Endothelial cell of umbilical vein (primary cell): ENCODE data around the gene RBFOX1. TPM values are rescaled to one million over a fixed set of nuclear protein-coding genes. Genes with fewer than 3 reads are reported as not detected.

ENCODE experiments used
- BruUV-seq: library from RNA; stranded (reverse); fragments of 400-500 nt; replicated peaks from 2 replicates; lab custom pipeline; 2021; lab: Mats Ljungman, UMichigan
- CTCF ChIA-PET: fragments of 300-600, 350-600 bp; sonication (Branson Sonifier 250); formaldehyde crosslinking; loops from one replicate; lab custom pipeline; 2021; ENCODE audit warnings: antibody characterized with exemption, inconsistent platforms; lab: Charles Lee
- POLR2A ChIA-PET: fragments of 300-600, 350-600 bp; sonication (Branson Sonifier 250); formaldehyde crosslinking; loops from one replicate; lab custom pipeline; 2021; ENCODE audit warnings: antibody characterized with exemption, inconsistent platforms; lab: Charles Lee
- DNase-seq: peaks from one replicate; pipeline ENCODE4 v3.0.0-alpha.2; 2011; ENCODE audit warnings: low read depth, low spot score
- FAIRE-seq: peaks from 2 replicates; lab custom pipeline; 2011; peaks lifted over from hg19 to GRCh38; lab: Jason Lieb, UNC
- H2AFZ ChIP-seq: 2 replicates; pipeline ENCODE4 v1.6.0; 2012; ENCODE audit warnings: low read depth, low read length, control low read depth, inconsistent platforms
- H3K27ac ChIP-seq: 2 replicates; pipeline ENCODE4 v1.5.1; 2011; ENCODE audit warnings: low read depth, mild to moderate bottlenecking, control low read depth, low read length, moderate library complexity; ENCODE audit not compliant: insufficient read depth
- H3K27me3 ChIP-seq, 2 experiments: 2 replicates each; pipeline versions ENCODE4 v1.6.0 to v1.6.1; 2011; ENCODE audit warnings: low read length in 2 of 2, mixed read lengths in 1 of 2; ENCODE audit not compliant: control insufficient read depth in 2 of 2, insufficient read depth in 2 of 2
- H3K36me3 ChIP-seq, 2 experiments: 2 replicates in 1 of 2; 3 replicates in 1 of 2; pipeline ENCODE4 v1.5.1; 2011; ENCODE audit warnings: low read length in 2 of 2, mild to moderate bottlenecking in 1 of 2, moderate library complexity in 1 of 2; ENCODE audit not compliant: control insufficient read depth in 2 of 2, insufficient read depth in 2 of 2; ENCODE audit errors: extremely low read depth in 1 of 2
- H3K4me1 ChIP-seq: 3 replicates; pipeline ENCODE4 v1.5.1; 2011; ENCODE audit warnings: mild to moderate bottlenecking, low read length; ENCODE audit not compliant: control insufficient read depth, insufficient read depth; ENCODE audit errors: extremely low read depth
- H3K4me2 ChIP-seq: 2 replicates; pipeline ENCODE4 v1.6.1; 2011; ENCODE audit warnings: low read length, control low read depth, mixed read lengths; ENCODE audit not compliant: insufficient read depth
- H3K4me3 ChIP-seq, 3 experiments: fragments of 200-600 bp in 1 of 3; sonication (generic), shearing (Covaris generic) in 1 of 3; replicated peaks in 1 of 3; 2 replicates each; pipeline ENCODE4 v1.5.1; 2011 to 2016; ENCODE audit warnings: control low read depth in 3 of 3, low read length in 3 of 3, mild to moderate bottlenecking in 2 of 3, inconsistent platforms in 1 of 3, low read depth in 1 of 3, moderate library complexity in 1 of 3; ENCODE audit not compliant: insufficient read depth in 1 of 3
- H3K79me2 ChIP-seq: 2 replicates; pipeline ENCODE4 v1.6.0; 2012; ENCODE audit warnings: low read length, inconsistent platforms; ENCODE audit not compliant: control insufficient read depth, insufficient read depth
- H3K9ac ChIP-seq: replicated peaks from 2 replicates; pipeline ENCODE3; 2011; ENCODE audit warnings: low read length, control low read depth; ENCODE audit not compliant: insufficient read depth; ENCODE audit errors: extremely low read depth
- H3K9me1 ChIP-seq: replicated peaks from 3 replicates; pipeline ENCODE4 v1.6.0; 2011; ENCODE audit warnings: mild to moderate bottlenecking, low read length; ENCODE audit not compliant: control insufficient read depth, insufficient read depth; ENCODE audit errors: extremely low read depth
- H3K9me3 ChIP-seq: replicated peaks from 2 replicates; pipeline ENCODE4 v1.5.1; 2012; ENCODE audit warnings: low read length, inconsistent platforms; ENCODE audit not compliant: control insufficient read depth, insufficient read depth
- H4K20me1 ChIP-seq: replicated peaks from 2 replicates; pipeline ENCODE3; 2011; ENCODE audit warnings: mild to moderate bottlenecking, low read length; ENCODE audit not compliant: control insufficient read depth, insufficient read depth; ENCODE audit errors: extremely low read depth
- EZH2 ChIP-seq: IDR thresholded peaks from 2 replicates; pipeline ENCODE4 v1.6.1; 2012; ENCODE audit warnings: borderline replicate concordance, low read depth, mild to moderate bottlenecking, moderate library complexity, low read length, inconsistent platforms; ENCODE audit not compliant: severe bottlenecking
- FOS ChIP-seq: IDR thresholded peaks from 2 replicates; pipeline ENCODE4 v1.6.1; 2011; ENCODE audit warnings: mild to moderate bottlenecking, low read length, moderate library complexity, borderline replicate concordance; ENCODE audit not compliant: insufficient read depth
- GATA2 ChIP-seq: IDR thresholded peaks from 2 replicates; pipeline ENCODE4 v1.7.0; 2011; ENCODE audit warnings: low read depth, mild to moderate bottlenecking, moderate library complexity, mixed read lengths, low read length; ENCODE audit not compliant: insufficient read length, insufficient read depth
- JUN ChIP-seq: IDR thresholded peaks from 2 replicates; pipeline ENCODE4 v1.6.1; 2011; ENCODE audit warnings: borderline replicate concordance, low read depth; ENCODE audit not compliant: insufficient read length, insufficient read depth
- MYC ChIP-seq: IDR thresholded peaks from one replicate; pipeline ENCODE4 v1.6.1; 2011; ENCODE audit warnings: mild to moderate bottlenecking, low read depth, low read length
- POLR2A ChIP-seq: IDR thresholded peaks from 2 replicates; pipeline ENCODE4 v1.6.1; 2012; ENCODE audit warnings: low read depth, mild to moderate bottlenecking, control low read depth, low read length
- POLR2AphosphoS5 ChIP-seq: IDR thresholded peaks from 2 replicates; pipeline ENCODE4 v1.6.1; 2012; ENCODE audit warnings: low read depth, mild to moderate bottlenecking, control low read depth, low read length, moderate library complexity; ENCODE audit not compliant: insufficient read depth
- dilution Hi-C: fragments of 300-500 bp; cut with MboI; formaldehyde crosslinking; loops from one replicate; pipeline ENCODE4 v1.15.0; 2019; ENCODE audit warnings: low sequenced_read_pairs; ENCODE audit not compliant: extremely low pct_ligation_motif_present
- intact Hi-C: fragments of 100-400 bp; cut with micrococcal nuclease; formaldehyde crosslinking; loops from one replicate; pipeline ENCODE4 v1.10.0; 2022
- polyA plus RNA-seq, 4 experiments: library from polyadenylated mRNA; depleted of rRNA in 3 of 4; stranded (reverse) in 3 of 4; unstranded in 1 of 4; fragments of >200 nt; gene quantifications; 2 replicates each; pipeline versions ENCODE4 v1.2.1 to v1.2.3, GENCODE V29; 2011 to 2012; ENCODE audit warnings: missing spikeins in 1 of 4
- total RNA-seq: library from RNA; stranded (reverse); gene quantifications from 2 replicates; pipeline ENCODE4 v1.2.3, GENCODE V29; 2021
- TF ChIP-seq, protein P1 (sequence below), 2 donors: IDR thresholded peaks; 1 replicate in 1 of 2; 2 replicates in 1 of 2; pipeline ENCODE4 v1.5.1; 2011; ENCODE audit warnings: low read length in 2 of 2, mild to moderate bottlenecking in 2 of 2, moderate library complexity in 2 of 2, control low read depth in 1 of 2, inconsistent platforms in 1 of 2, low read depth in 1 of 2; ENCODE audit not compliant: insufficient read depth in 1 of 2; ENCODE audit errors: extremely low read depth in 1 of 2
- TF ChIP-seq, protein P2 (sequence below): IDR thresholded peaks from 2 replicates; pipeline ENCODE4 v1.6.1; 2011; ENCODE audit not compliant: insufficient read depth, insufficient read length

RBFOX1 gene
- total and polyA plus RNA-seq, 2 donors (not counting 3 experiments of a cell fraction or from before 2014, with no cell fraction given) = not detected

DNA sequence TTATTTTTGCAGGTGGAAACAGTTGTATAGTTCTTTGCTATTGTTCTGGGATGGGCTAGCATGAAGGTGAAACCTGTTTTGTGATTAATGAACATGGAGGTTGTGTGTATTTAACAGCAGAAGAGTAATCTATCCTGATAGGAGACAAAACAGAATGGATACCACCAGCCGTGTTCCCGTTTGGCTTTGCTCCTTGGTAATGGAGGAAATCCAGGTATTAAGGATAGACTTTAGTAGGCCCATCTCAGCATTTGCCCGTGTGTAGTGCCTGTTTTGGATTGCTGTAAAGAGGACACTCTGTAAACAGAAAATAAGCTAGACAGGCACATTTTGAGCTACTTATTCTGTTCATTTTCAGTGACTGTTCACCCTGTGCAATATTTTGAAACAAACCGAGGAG is 215.1 kb downstream of the RBFOX1 start:
- no peaks in the 10 kb centered on the region for H3K9me1 ChIP-seq
- H4K20me1 ChIP-seq = no peaks in the 10 kb centered on the region
- no peaks in the 10 kb centered on the region for H3K27me3 ChIP-seq
- ChIA-PET CTCF (no interaction called here), POLR2A (no interaction called here)
- peaks cover 10% of the 10 kb centered on the region for H3K9me3 ChIP-seq
- intact Hi-C loops = no loop called here
- H3K36me3 ChIP-seq = no peaks in the 10 kb centered on the region
- DNase-seq (no peak), FAIRE-seq (no peak)
- no peak overlapping the region for H3K4me2 ChIP-seq
- H3K9ac ChIP-seq = no peak overlapping the region
- dilution Hi-C loops = no loop called here
- H3K4me1 ChIP-seq = no peaks in the 10 kb centered on the region
- no peak overlapping the region for H3K27ac ChIP-seq
- no peak overlapping the region for H3K4me3 ChIP-seq
- TF ChIP-seq MYC (no peak), POLR2A (no peak), FOS (no peak)
- TF ChIP-seq, protein P1, sequence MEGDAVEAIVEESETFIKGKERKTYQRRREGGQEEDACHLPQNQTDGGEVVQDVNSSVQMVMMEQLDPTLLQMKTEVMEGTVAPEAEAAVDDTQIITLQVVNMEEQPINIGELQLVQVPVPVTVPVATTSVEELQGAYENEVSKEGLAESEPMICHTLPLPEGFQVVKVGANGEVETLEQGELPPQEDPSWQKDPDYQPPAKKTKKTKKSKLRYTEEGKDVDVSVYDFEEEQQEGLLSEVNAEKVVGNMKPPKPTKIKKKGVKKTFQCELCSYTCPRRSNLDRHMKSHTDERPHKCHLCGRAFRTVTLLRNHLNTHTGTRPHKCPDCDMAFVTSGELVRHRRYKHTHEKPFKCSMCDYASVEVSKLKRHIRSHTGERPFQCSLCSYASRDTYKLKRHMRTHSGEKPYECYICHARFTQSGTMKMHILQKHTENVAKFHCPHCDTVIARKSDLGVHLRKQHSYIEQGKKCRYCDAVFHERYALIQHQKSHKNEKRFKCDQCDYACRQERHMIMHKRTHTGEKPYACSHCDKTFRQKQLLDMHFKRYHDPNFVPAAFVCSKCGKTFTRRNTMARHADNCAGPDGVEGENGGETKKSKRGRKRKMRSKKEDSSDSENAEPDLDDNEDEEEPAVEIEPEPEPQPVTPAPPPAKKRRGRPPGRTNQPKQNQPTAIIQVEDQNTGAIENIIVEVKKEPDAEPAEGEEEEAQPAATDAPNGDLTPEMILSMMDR (IDR thresholded peaks at IDR 0.05; ENCODE audit: extremely low read depth in 1 of 2, insufficient read depth in 1 of 2, low read depth in 1 of 2, low read length in 2 of 2) = no peak
- TF ChIP-seq, protein P2, sequence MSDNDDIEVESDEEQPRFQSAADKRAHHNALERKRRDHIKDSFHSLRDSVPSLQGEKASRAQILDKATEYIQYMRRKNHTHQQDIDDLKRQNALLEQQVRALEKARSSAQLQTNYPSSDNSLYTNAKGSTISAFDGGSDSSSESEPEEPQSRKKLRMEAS = no peak
- no TSS peak for BruUV-seq
- no peaks in the 10 kb centered on the region for H3K79me2 ChIP-seq
- no peak overlapping the region for H2AFZ ChIP-seq

DNA sequence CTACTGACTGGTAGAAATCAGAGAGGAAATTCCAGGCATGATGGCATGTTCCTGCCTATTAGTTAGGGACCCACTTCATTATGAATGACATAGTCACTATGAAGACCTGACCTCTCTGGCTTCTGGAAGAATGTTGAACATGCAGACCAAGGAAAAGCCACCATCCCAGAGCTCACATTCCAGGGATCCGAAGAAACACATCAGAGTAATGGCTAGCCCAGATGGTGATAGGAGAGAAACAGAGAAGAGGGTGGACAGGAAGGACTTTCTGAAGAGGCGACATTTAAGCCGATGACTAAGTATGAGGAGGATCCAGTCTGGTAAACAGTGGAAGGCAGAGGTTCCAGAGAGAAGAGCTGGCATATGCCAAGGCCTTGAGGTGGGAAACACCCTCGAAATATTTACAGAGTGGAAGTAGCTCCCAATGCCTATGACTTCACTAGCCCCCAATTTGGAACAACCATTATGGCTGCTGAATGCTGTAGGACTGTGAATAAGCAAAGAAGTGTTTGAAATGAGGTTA is 216.2 kb downstream of the RBFOX1 start:
- Histone ChIP-seq H4K20me1 (no peaks in the 10 kb centered on the region), H3K4me2 (no peak overlapping the region), H3K9me1 (no peaks in the 10 kb centered on the region), H2AFZ (no peak overlapping the region), H3K4me3 (no peak overlapping the region), H3K79me2 (no peaks in the 10 kb centered on the region), H3K4me1 (no peaks in the 10 kb centered on the region), H3K36me3 (no peaks in the 10 kb centered on the region), H3K27ac (no peak overlapping the region), H3K9ac (no peak overlapping the region), H3K9me3 (peaks cover 10% of the 10 kb centered on the region), H3K27me3 (no peaks in the 10 kb centered on the region)
- POLR2A ChIA-PET = no interaction called here
- TF ChIP-seq JUN = no peak
- no peak for TF ChIP-seq GATA2
- TF ChIP-seq MYC = no peak
- TF ChIP-seq, protein P2 = no peak
- TF ChIP-seq, protein P1 (IDR thresholded peaks at IDR 0.05; ENCODE audit: extremely low read depth in 1 of 2, insufficient read depth in 1 of 2, low read depth in 1 of 2, low read length in 2 of 2) = no peak
- no peak for TF ChIP-seq POLR2AphosphoS5
- no peak for TF ChIP-seq EZH2
- TF ChIP-seq POLR2A = no peak
- TF ChIP-seq FOS = no peak
- DNase-seq (no peak), FAIRE-seq (no peak)
- intact Hi-C loops = no loop called here
- BruUV-seq = no TSS peak
- dilution Hi-C loops = no loop called here
- CTCF ChIA-PET = no interaction called here
